K562 (cell line): Measurements from ENCODE around the gene SH3D21. TPM values are rescaled to one million over a fixed set of nuclear protein-coding genes. Genes with fewer than 3 reads are reported as not detected.

Source experiments
- ATAC-seq: fragments of 200-7000 bp; cut with Tn5 transposase; 3 replicates; pipeline ENCODE4 v1.9.1; 2020; ENCODE audit warnings: moderate library complexity
- BruUV-seq: library from RNA; stranded (reverse); fragments of 400-500 nt; replicated peaks from 2 replicates; lab custom pipeline; 2021; lab: Mats Ljungman, UMichigan
- CTCF ChIA-PET: fragments of 300-600 bp; formaldehyde crosslinking; extraction: SDS; loops from one replicate; lab custom pipeline; 2021; ENCODE audit warnings: low intra/inter-chr PET ratio; lab: Yijun Ruan, JAX
- POLR2A ChIA-PET: fragments of 300-600, 350-650 bp; sonication (Branson Sonifier 250); formaldehyde crosslinking; extraction: SDS; loops from one replicate; lab custom pipeline; 2021; ENCODE audit warnings: antibody characterized with exemption, inconsistent platforms; lab: Yijun Ruan, JAX
- DNase-seq, 4 experiments: peaks; one replicate each; pipeline versions ENCODE4 v3.0.0 to v3.0.0-alpha.2; 2011 to 2018; ENCODE audit warnings: low spot score in 3 of 4, mixed read lengths in 3 of 4; ENCODE audit errors: extremely low read depth in 1 of 4
- FAIRE-seq: peaks from 2 replicates; lab custom pipeline; 2011; peaks lifted over from hg19 to GRCh38; lab: Jason Lieb, UNC
- H2AFZ ChIP-seq: 2 replicates; pipeline ENCODE4 v1.6.0; 2011; ENCODE audit warnings: low read depth, low read length, control low read depth, inconsistent platforms
- H3K27ac ChIP-seq: fragments of 200-600 bp; 3 replicates; pipeline ENCODE4 v1.8.0; 2011; ENCODE audit warnings: low read depth, mild to moderate bottlenecking, control low read depth, inconsistent platforms, low read length, moderate library complexity, mixed read lengths; ENCODE audit errors: extremely low read depth
- H3K27me3 ChIP-seq, 2 experiments: fragments of 300-600 bp in 1 of 2; 2 replicates in 1 of 2; 3 replicates in 1 of 2; pipeline versions ENCODE4 v1.6.0 to v1.8.0; 2011; ENCODE audit warnings: inconsistent platforms in 2 of 2, low read length in 2 of 2, mild to moderate bottlenecking in 1 of 2, mixed read lengths in 1 of 2, moderate library complexity in 1 of 2; ENCODE audit not compliant: control insufficient read depth in 2 of 2, insufficient read depth in 2 of 2
- H3K36me3 ChIP-seq: fragments of 300-600 bp; 3 replicates; pipeline ENCODE4 v1.8.0; 2011; ENCODE audit warnings: mild to moderate bottlenecking, low read length, inconsistent platforms; ENCODE audit not compliant: control insufficient read depth, insufficient read depth
- H3K4me1 ChIP-seq, 2 experiments: fragments of 200-600 bp in 1 of 2; replicated peaks in 1 of 2; 2 replicates in 1 of 2; 3 replicates in 1 of 2; pipeline versions ENCODE4 v1.5.1 to v1.8.0; 2011; ENCODE audit warnings: inconsistent platforms in 2 of 2, low read length in 2 of 2, mild to moderate bottlenecking in 1 of 2, mixed read lengths in 1 of 2, moderate library complexity in 1 of 2; ENCODE audit not compliant: control insufficient read depth in 2 of 2, insufficient read depth in 2 of 2
- H3K4me2 ChIP-seq: 2 replicates; pipeline ENCODE4 v1.6.1; 2011; ENCODE audit warnings: low read length, control low read depth, inconsistent platforms, mixed read lengths; ENCODE audit not compliant: insufficient read depth
- H3K4me3 ChIP-seq: fragments of 200-600 bp; sonication (generic), shearing (Covaris generic); 2 replicates; pipeline ENCODE4 v1.5.1; 2016; ENCODE audit warnings: control low read depth, inconsistent platforms
- H3K79me2 ChIP-seq: fragments of 200-600 bp; 3 replicates; pipeline ENCODE4 v1.8.0; 2011; ENCODE audit warnings: low read length, inconsistent platforms; ENCODE audit not compliant: control insufficient read depth, insufficient read depth
- H3K9ac ChIP-seq, 2 experiments: 2 replicates each; pipeline versions ENCODE4 v1.6.0 to v1.6.1; 2011; ENCODE audit warnings: low read depth in 2 of 2, low read length in 2 of 2, control low read depth in 1 of 2, inconsistent platforms in 1 of 2, mild to moderate bottlenecking in 1 of 2, mixed read lengths in 1 of 2; ENCODE audit not compliant: insufficient read depth in 1 of 2
- H3K9me1 ChIP-seq: one replicate; pipeline ENCODE4 v1.6.0; 2011; ENCODE audit warnings: inconsistent platforms, mild to moderate bottlenecking, low read length, moderate library complexity; ENCODE audit not compliant: control insufficient read depth, insufficient read depth
- H3K9me3 ChIP-seq: replicated peaks from 2 replicates; pipeline ENCODE4 v1.5.1; 2011; ENCODE audit warnings: low read depth, low read length, inconsistent platforms; ENCODE audit not compliant: control insufficient read depth, insufficient read depth
- H4K20me1 ChIP-seq: replicated peaks from 2 replicates; pipeline ENCODE4 v1.6.1; 2011; ENCODE audit warnings: low read length, inconsistent platforms, mixed read lengths; ENCODE audit not compliant: control insufficient read depth, insufficient read depth
- ARHGAP35 ChIP-seq: fragments of 450-650 bp; IDR thresholded peaks from 2 replicates; pipeline ENCODE4 v1.6.1; 2018; ENCODE audit not compliant: partially characterized antibody
- ATF4 ChIP-seq: fragments of 450-650 bp; formaldehyde crosslinking; IDR thresholded peaks from 2 replicates; pipeline ENCODE4 v1.4.0; 2022; ENCODE audit warnings: mild to moderate bottlenecking, moderate library complexity
- DMBX1 ChIP-seq: fragments of 250-450 bp; sonication (Bioruptor Pico); IDR thresholded peaks from 2 replicates; pipeline ENCODE4 v1.8.0; 2022; ENCODE audit warnings: inconsistent platforms, mild to moderate bottlenecking, moderate library complexity, borderline replicate concordance
- MAFF ChIP-seq: IDR thresholded peaks from 2 replicates; pipeline ENCODE4 v1.6.1; 2012; ENCODE audit warnings: low read length, improper control_type of control experiment
- POU5F1 ChIP-seq: fragments of 150-350 bp; IDR thresholded peaks from 2 replicates; pipeline ENCODE4 v1.6.1; 2014; ENCODE audit warnings: borderline replicate concordance, low read length, low read depth, mild to moderate bottlenecking; ENCODE audit not compliant: partially characterized antibody
- RBFOX2 ChIP-seq: fragments of 200-400 bp; formaldehyde crosslinking; IDR thresholded peaks from 2 replicates; pipeline ENCODE4 v1.6.1; 2017; ENCODE audit warnings: low read depth, mild to moderate bottlenecking, low read length, moderate library complexity
- WGBS: fragments of 100-300 bp; shearing (Covaris generic); methylation state at CpG from one replicate; pipeline ENCODE4 v1.1.6; 2016; ENCODE audit warnings: low coverage, mixed read lengths; ENCODE audit not compliant: insufficient coverage; ENCODE audit errors: missing lambda C conversion rate; 5-methylcytosine and 5-hydroxymethylcytosine counted together
- in situ Hi-C: fragments of 300-500 bp; cut with MboI; formaldehyde crosslinking; loops from 4 replicates; pipeline ENCODE4 v1.15.0; 2018; ENCODE audit warnings: inconsistent platforms, mixed read lengths
- intact Hi-C: fragments of 100-400 bp; cut with micrococcal nuclease; formaldehyde crosslinking; loops from 2 replicates; pipeline ENCODE4 v1.14.2; 2022
- polyA plus RNA-seq, 8 experiments: library from polyadenylated mRNA; depleted of rRNA in 4 of 8; stranded (reverse) in 5 of 8; unstranded in 3 of 8; fragments of >200 nt; fragmentation: Nextera tagmentation in 2 of 8; fragmentation: Illumina TruSeq in 1 of 8; extraction: Ambion mirVana in 2 of 8; extraction: Trizol in 1 of 8; gene quantifications; 2 replicates each; pipeline versions ENCODE4 v1.2.1 to v1.2.3, GENCODE V29; 2011 to 2014; ENCODE audit warnings: inconsistent platforms in 1 of 8, missing spikeins in 1 of 8
- total RNA-seq, 7 experiments: library from RNA; depleted of rRNA in 6 of 7; stranded (reverse); fragments of >200 nt in 6 of 7; fragmentation: Illumina TruSeq in 2 of 7; extraction: Trizol in 2 of 7; gene quantifications; 2 replicates each; pipeline versions ENCODE4 v1.2.1 to v1.2.3, GENCODE V29; 2011 to 2021; ENCODE audit warnings: low replicate concordance in 1 of 7
- TF ChIP-seq, protein P1 (sequence below): fragments of 450-650 bp; IDR thresholded peaks from 2 replicates; pipeline ENCODE4 v1.6.1; 2017; ENCODE audit warnings: antibody characterized with exemption, mild to moderate bottlenecking
- TF ChIP-seq, protein P2 (sequence below): sonication (generic); formaldehyde crosslinking; IDR thresholded peaks from 2 replicates; pipeline ENCODE4 v1.8.0; 2023; ENCODE audit warnings: missing genetic modification reagents, mild to moderate bottlenecking, borderline replicate concordance

The SH3D21 gene
- total and polyA plus RNA-seq, 9 of the 15 experiments (the other 6 are each of a cell fraction or from before 2014, with no cell fraction given), result 0.01 to 4.7 (median 1.8) TPM

DNA sequence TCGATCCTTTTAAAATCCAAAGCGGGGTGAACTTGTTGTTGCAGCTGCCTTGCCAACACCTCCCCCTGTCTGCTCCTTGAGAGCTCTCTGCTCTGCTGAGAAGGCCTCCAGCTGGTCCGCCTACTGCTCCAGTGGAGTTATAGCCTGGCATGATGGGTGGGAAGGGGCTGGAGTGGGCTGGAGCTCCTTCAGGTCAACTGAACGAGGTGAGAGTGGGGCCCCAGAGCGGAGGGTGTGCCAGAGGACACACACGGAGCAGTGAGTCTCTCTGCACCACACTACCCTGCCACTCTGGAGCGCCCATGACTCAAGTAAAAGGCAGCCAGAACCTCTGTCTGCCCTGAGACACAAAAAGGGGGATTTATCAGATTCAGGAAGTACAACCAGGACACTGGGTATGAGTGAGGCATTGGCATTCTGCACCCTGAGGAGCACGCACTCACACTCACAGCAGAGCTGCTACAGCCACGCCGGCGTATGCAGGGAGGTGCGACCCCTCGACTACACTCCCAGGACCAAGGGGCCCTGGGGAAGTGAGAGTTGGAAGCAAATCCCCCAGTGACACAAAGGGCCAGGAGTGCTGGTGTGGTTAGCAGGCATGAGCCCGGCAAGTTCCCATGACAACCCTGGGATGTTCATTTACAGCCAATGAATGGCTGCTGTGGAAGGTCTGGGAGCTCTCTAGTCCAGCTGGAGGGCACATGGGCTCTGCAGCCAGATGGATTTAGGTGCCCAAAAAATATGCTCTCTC, 45.2 kb downstream of the SH3D21 start:
- no peak overlapping the region for H3K27ac ChIP-seq
- H3K79me2 ChIP-seq, result no peaks in the 10 kb centered on the region
- H3K9me3 ChIP-seq, result no peaks in the 10 kb centered on the region
- peaks cover 9% of the 10 kb centered on the region; the same call in 1 of the 2 replicates for H4K20me1 ChIP-seq
- intact Hi-C loops, result no loop called here
- no TSS peak for BruUV-seq
- DNase-seq (no peak), ATAC-seq (no peak), FAIRE-seq (no peak)
- H3K9me1 ChIP-seq, result no peaks in the 10 kb centered on the region
- H3K4me2 ChIP-seq, result no peak overlapping the region
- peaks cover 5 to 16% of the 10 kb centered on the region in 2 experiments; a peak in 4 of 5 replicates for H3K4me1 ChIP-seq
- no peaks in the 10 kb centered on the region for H3K27me3 ChIP-seq
- H3K4me3 ChIP-seq, result no peak overlapping the region
- POLR2A ChIA-PET, result interaction anchor here (0.7 to 1.6 kb wide), 7 partner anchors 8 to 45 kb away, joined by 3 to 10 read pairs (median 4); partner anchors contain the start of gene SH3D21
- in situ Hi-C loops, result no loop called here
- WGBS, result 90% methylated on average over 14 of the region's 14 CpGs
- peaks cover 90% of the 10 kb centered on the region; the same call in 2 of the 3 replicates for H3K36me3 ChIP-seq
- 0 out of 4 replicates have a peak overlapping the region, but pooled peaks of 1 of the 2 experiments have one; percentile 7 for H3K9ac ChIP-seq
- CTCF ChIA-PET, result no interaction called here
- no peak overlapping the region for H2AFZ ChIP-seq
- TF ChIP-seq DMBX1 (CRISPR knock-in tag) (no peak), MAFF (no peak), ARHGAP35 (no peak), POU5F1 (no peak), ATF4 (CRISPR knock-in tag) (no peak), RBFOX2 (no peak)
- TF ChIP-seq, protein P1, sequence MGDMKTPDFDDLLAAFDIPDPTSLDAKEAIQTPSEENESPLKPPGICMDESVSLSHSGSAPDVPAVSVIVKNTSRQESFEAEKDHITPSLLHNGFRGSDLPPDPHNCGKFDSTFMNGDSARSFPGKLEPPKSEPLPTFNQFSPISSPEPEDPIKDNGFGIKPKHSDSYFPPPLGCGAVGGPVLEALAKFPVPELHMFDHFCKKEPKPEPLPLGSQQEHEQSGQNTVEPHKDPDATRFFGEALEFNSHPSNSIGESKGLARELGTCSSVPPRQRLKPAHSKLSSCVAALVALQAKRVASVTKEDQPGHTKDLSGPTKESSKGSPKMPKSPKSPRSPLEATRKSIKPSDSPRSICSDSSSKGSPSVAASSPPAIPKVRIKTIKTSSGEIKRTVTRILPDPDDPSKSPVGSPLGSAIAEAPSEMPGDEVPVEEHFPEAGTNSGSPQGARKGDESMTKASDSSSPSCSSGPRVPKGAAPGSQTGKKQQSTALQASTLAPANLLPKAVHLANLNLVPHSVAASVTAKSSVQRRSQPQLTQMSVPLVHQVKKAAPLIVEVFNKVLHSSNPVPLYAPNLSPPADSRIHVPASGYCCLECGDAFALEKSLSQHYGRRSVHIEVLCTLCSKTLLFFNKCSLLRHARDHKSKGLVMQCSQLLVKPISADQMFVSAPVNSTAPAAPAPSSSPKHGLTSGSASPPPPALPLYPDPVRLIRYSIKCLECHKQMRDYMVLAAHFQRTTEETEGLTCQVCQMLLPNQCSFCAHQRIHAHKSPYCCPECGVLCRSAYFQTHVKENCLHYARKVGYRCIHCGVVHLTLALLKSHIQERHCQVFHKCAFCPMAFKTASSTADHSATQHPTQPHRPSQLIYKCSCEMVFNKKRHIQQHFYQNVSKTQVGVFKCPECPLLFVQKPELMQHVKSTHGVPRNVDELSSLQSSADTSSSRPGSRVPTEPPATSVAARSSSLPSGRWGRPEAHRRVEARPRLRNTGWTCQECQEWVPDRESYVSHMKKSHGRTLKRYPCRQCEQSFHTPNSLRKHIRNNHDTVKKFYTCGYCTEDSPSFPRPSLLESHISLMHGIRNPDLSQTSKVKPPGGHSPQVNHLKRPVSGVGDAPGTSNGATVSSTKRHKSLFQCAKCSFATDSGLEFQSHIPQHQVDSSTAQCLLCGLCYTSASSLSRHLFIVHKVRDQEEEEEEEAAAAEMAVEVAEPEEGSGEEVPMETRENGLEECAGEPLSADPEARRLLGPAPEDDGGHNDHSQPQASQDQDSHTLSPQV, result no peak
- TF ChIP-seq, protein P2, sequence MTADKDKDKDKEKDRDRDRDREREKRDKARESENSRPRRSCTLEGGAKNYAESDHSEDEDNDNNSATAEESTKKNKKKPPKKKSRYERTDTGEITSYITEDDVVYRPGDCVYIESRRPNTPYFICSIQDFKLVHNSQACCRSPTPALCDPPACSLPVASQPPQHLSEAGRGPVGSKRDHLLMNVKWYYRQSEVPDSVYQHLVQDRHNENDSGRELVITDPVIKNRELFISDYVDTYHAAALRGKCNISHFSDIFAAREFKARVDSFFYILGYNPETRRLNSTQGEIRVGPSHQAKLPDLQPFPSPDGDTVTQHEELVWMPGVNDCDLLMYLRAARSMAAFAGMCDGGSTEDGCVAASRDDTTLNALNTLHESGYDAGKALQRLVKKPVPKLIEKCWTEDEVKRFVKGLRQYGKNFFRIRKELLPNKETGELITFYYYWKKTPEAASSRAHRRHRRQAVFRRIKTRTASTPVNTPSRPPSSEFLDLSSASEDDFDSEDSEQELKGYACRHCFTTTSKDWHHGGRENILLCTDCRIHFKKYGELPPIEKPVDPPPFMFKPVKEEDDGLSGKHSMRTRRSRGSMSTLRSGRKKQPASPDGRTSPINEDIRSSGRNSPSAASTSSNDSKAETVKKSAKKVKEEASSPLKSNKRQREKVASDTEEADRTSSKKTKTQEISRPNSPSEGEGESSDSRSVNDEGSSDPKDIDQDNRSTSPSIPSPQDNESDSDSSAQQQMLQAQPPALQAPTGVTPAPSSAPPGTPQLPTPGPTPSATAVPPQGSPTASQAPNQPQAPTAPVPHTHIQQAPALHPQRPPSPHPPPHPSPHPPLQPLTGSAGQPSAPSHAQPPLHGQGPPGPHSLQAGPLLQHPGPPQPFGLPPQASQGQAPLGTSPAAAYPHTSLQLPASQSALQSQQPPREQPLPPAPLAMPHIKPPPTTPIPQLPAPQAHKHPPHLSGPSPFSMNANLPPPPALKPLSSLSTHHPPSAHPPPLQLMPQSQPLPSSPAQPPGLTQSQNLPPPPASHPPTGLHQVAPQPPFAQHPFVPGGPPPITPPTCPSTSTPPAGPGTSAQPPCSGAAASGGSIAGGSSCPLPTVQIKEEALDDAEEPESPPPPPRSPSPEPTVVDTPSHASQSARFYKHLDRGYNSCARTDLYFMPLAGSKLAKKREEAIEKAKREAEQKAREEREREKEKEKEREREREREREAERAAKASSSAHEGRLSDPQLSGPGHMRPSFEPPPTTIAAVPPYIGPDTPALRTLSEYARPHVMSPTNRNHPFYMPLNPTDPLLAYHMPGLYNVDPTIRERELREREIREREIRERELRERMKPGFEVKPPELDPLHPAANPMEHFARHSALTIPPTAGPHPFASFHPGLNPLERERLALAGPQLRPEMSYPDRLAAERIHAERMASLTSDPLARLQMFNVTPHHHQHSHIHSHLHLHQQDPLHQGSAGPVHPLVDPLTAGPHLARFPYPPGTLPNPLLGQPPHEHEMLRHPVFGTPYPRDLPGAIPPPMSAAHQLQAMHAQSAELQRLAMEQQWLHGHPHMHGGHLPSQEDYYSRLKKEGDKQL, result no peak
